Measurements from ENCODE around the gene PERM1. TPM values are rescaled to one million over a fixed set of nuclear protein-coding genes. Genes with fewer than 3 reads are reported as not detected.

PERM1 gene
- total RNA-seq, 1 experiment from 2014 or later: 0.39 TPM

DNA sequence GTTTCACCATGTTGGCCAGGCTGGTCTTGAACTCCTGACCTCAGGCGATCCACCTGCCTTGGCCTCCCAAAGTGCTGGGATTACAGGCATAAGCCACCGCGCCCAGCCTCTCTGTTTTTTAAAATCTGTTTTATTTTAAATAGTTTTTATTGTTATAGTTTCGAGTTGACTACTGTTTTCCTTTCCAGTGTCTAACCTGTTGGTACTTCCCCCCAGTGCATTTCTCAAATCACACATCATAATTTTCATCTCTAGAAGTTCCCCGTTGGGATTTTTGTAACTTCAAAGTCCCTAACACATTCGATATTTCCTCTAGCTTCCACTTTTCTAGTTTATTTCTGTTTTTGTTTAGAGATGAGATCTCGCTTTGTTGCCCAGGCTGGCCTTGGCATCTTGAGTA is 10.5 kb upstream of the PERM1 start:
- CTCF ChIA-PET: no interaction called here
- H3K4me1 ChIP-seq (ENCODE audit: control insufficient read depth in 1 of 2, insufficient read depth in 2 of 2, low read length in 2 of 2): peaks cover 0 to 9% of the 10 kb centered on the region in 2 experiments; a peak in 2 of 4 replicates
- no peak overlapping the region for H3K4me3 ChIP-seq (replicated peaks in 1 of 2; ENCODE audit: low read depth in 1 of 2, low read length in 2 of 2)
- RAD21 ChIA-PET (ENCODE audit: low non-redundant PET in 1 of 2, low total read pairs in 2 of 2, uncharacterized antibody in 2 of 2, unreplicated experiment in 2 of 2): no interaction called here
- H2AFZ ChIP-seq (ENCODE audit: low read depth, low read length, poor library complexity, severe bottlenecking): no peak overlapping the region
- no peaks in the 10 kb centered on the region; a peak in 1 of 4 replicates for H3K9me3 ChIP-seq (ENCODE audit: control insufficient read depth in 1 of 2, insufficient read depth in 1 of 2, low read depth in 1 of 2, low read length in 2 of 2)
- POLR2A ChIA-PET: no interaction called here
- TF ChIP-seq EZH2 (IDR thresholded peaks at IDR 0.05) (no peak), SP1 (IDR thresholded peaks at IDR 0.05; ENCODE audit: low read depth) (no peak), SRF (IDR thresholded peaks at IDR 0.05; ENCODE audit: low read depth) (no peak), CEBPB (IDR thresholded peaks at IDR 0.05; ENCODE audit: low read depth) (no peak), CBX3 (IDR thresholded peaks at IDR 0.05; ENCODE audit: low read depth) (no peak), EGR1 (IDR thresholded peaks at IDR 0.05; ENCODE audit: low read depth) (no peak), EZH2phosphoT487 (IDR thresholded peaks at IDR 0.05; ENCODE audit: borderline replicate concordance) (no peak), RAD21 (IDR thresholded peaks at IDR 0.05; ENCODE audit: low read depth) (no peak), ZFX (IDR thresholded peaks at IDR 0.05) (no peak), TCF7L2 (IDR thresholded peaks at IDR 0.05; ENCODE audit: borderline replicate concordance, extremely low read depth, insufficient read depth, insufficient read length) (no peak), ZNF274 (IDR thresholded peaks at IDR 0.05; ENCODE audit: low read depth, low read length) (no peak), ELF1 (IDR thresholded peaks at IDR 0.05; ENCODE audit: borderline replicate concordance, low read depth) (no peak)
- TF ChIP-seq, protein P1, sequence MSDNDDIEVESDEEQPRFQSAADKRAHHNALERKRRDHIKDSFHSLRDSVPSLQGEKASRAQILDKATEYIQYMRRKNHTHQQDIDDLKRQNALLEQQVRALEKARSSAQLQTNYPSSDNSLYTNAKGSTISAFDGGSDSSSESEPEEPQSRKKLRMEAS (IDR thresholded peaks at IDR 0.05): no peak
- TF ChIP-seq, protein P2, sequence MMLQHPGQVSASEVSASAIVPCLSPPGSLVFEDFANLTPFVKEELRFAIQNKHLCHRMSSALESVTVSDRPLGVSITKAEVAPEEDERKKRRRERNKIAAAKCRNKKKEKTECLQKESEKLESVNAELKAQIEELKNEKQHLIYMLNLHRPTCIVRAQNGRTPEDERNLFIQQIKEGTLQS (IDR thresholded peaks at IDR 0.05): no peak
- TF ChIP-seq, protein P3, sequence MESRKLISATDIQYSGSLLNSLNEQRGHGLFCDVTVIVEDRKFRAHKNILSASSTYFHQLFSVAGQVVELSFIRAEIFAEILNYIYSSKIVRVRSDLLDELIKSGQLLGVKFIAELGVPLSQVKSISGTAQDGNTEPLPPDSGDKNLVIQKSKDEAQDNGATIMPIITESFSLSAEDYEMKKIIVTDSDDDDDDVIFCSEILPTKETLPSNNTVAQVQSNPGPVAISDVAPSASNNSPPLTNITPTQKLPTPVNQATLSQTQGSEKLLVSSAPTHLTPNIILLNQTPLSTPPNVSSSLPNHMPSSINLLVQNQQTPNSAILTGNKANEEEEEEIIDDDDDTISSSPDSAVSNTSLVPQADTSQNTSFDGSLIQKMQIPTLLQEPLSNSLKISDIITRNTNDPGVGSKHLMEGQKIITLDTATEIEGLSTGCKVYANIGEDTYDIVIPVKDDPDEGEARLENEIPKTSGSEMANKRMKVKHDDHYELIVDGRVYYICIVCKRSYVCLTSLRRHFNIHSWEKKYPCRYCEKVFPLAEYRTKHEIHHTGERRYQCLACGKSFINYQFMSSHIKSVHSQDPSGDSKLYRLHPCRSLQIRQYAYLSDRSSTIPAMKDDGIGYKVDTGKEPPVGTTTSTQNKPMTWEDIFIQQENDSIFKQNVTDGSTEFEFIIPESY (IDR thresholded peaks at IDR 0.05; ENCODE audit: extremely low read depth, insufficient replicate concordance, low read length): no peak
- TF ChIP-seq, protein P4, sequence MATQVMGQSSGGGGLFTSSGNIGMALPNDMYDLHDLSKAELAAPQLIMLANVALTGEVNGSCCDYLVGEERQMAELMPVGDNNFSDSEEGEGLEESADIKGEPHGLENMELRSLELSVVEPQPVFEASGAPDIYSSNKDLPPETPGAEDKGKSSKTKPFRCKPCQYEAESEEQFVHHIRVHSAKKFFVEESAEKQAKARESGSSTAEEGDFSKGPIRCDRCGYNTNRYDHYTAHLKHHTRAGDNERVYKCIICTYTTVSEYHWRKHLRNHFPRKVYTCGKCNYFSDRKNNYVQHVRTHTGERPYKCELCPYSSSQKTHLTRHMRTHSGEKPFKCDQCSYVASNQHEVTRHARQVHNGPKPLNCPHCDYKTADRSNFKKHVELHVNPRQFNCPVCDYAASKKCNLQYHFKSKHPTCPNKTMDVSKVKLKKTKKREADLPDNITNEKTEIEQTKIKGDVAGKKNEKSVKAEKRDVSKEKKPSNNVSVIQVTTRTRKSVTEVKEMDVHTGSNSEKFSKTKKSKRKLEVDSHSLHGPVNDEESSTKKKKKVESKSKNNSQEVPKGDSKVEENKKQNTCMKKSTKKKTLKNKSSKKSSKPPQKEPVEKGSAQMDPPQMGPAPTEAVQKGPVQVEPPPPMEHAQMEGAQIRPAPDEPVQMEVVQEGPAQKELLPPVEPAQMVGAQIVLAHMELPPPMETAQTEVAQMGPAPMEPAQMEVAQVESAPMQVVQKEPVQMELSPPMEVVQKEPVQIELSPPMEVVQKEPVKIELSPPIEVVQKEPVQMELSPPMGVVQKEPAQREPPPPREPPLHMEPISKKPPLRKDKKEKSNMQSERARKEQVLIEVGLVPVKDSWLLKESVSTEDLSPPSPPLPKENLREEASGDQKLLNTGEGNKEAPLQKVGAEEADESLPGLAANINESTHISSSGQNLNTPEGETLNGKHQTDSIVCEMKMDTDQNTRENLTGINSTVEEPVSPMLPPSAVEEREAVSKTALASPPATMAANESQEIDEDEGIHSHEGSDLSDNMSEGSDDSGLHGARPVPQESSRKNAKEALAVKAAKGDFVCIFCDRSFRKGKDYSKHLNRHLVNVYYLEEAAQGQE (IDR thresholded peaks at IDR 0.05; ENCODE audit: low read depth): no peak
- H3K9me2 ChIP-seq (ENCODE audit: insufficient read depth): no peaks in the 10 kb centered on the region
- ATAC-seq: no peak
- H3K36me3 ChIP-seq (ENCODE audit: control insufficient read depth in 1 of 2, insufficient read depth in 2 of 2, low read length in 2 of 2): no peaks in the 10 kb centered on the region
- no peak for DNase-seq (ENCODE audit: low read depth, low spot score)
- no peaks in the 10 kb centered on the region for H3K27me3 ChIP-seq (ENCODE audit: insufficient read depth, low read length)
- intact Hi-C loops (cut with micrococcal nuclease): no loop called here
- H3K27ac ChIP-seq (ENCODE audit: low read depth, low read length): no peak overlapping the region
- BruUV-seq (replicated peaks): no TSS peak
- H3K9ac ChIP-seq (ENCODE audit: low read length): no peak overlapping the region
- H3K79me2 ChIP-seq (ENCODE audit: insufficient read depth, low read length): peaks cover 2% of the 10 kb centered on the region; the same call in 1 of the 2 replicates
- H3K4me2 ChIP-seq (ENCODE audit: low read length): no peak overlapping the region
- H4K20me1 ChIP-seq (ENCODE audit: insufficient read depth): no peaks in the 10 kb centered on the region; the same call in 1 of the 2 replicates

All from HCT116 (cell line).